Measurements from ENCODE around the gene ARG2.

- TF ChIP-seq, protein P1, sequence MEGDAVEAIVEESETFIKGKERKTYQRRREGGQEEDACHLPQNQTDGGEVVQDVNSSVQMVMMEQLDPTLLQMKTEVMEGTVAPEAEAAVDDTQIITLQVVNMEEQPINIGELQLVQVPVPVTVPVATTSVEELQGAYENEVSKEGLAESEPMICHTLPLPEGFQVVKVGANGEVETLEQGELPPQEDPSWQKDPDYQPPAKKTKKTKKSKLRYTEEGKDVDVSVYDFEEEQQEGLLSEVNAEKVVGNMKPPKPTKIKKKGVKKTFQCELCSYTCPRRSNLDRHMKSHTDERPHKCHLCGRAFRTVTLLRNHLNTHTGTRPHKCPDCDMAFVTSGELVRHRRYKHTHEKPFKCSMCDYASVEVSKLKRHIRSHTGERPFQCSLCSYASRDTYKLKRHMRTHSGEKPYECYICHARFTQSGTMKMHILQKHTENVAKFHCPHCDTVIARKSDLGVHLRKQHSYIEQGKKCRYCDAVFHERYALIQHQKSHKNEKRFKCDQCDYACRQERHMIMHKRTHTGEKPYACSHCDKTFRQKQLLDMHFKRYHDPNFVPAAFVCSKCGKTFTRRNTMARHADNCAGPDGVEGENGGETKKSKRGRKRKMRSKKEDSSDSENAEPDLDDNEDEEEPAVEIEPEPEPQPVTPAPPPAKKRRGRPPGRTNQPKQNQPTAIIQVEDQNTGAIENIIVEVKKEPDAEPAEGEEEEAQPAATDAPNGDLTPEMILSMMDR (conservative IDR thresholded peaks at IDR 0.05 in 1 of 2, IDR thresholded peaks at IDR 0.05 in 1 of 2; ENCODE audit: low read depth in 1 of 2, low read length in 2 of 2) = no peak
- TF ChIP-seq EZH2 (IDR thresholded peaks at IDR 0.05; ENCODE audit: low read length, missing control alignments) = no peak
Measured at GRCh38 chr14:67690011-67690410, 70.3 kb downstream of the ARG2 start.

All from fibroblast of lung (primary cell).